AG08396 (cell line): ENCODE results near the gene DGCR6L.
"Not testable (repeated sequence)": the region's sequence is repeated elsewhere in the genome, so short reads cannot be mapped to it uniquely, and the experiment has no call there.

Experiments used
- DNase-seq: peaks from one replicate; pipeline ENCODE4 v3.0.0; 2012; ENCODE audit warnings: low spot score, mixed read lengths

DGCR6L gene

GRCh38 chr22:20308806-20309650, 10.8 kb downstream of the DGCR6L start:
- not testable (repeated sequence) for DNase-seq

- DNase-seq = not testable (repeated sequence)
These were observed 12.1 kb downstream of the DGCR6L start for GRCh38 chr22:20307448-20308447.

GRCh38 chr22:20306646-20307447, 13.0 kb downstream of the DGCR6L start:
- DNase-seq = not testable (repeated sequence)

GRCh38 chr22:20305894-20306645, 13.8 kb downstream of the DGCR6L start:
- DNase-seq = no peak

GRCh38 chr22:20305230-20305893, 14.5 kb downstream of the DGCR6L start:
- not testable (repeated sequence) for DNase-seq

GRCh38 chr22:20304646-20305045, 15.2 kb downstream of the DGCR6L start:
- no peak for DNase-seq

- not testable (repeated sequence) for DNase-seq
These were observed 16.7 kb downstream of the DGCR6L start for GRCh38 chr22:20303229-20303534.

GRCh38 chr22:20302438-20303228, 17.2 kb downstream of the DGCR6L start:
- DNase-seq = no peak

- no peak for DNase-seq
These were observed 20.1 kb downstream of the DGCR6L start for GRCh38 chr22:20299746-20300136.

- peak; percentile 85 for DNase-seq
These were observed 20.8 kb downstream of the DGCR6L start for GRCh38 chr22:20298803-20299745.

- no peak for DNase-seq
These were observed 21.6 kb downstream of the DGCR6L start for GRCh38 chr22:20298110-20298802.

GRCh38 chr22:20297414-20298109, 22.3 kb downstream of the DGCR6L start:
- DNase-seq = no peak

- no peak for DNase-seq
These were observed 23.3 kb downstream of the DGCR6L start for GRCh38 chr22:20296598-20296997.

GRCh38 chr22:20295262-20296064, 24.4 kb downstream of the DGCR6L start:
- no peak for DNase-seq

- DNase-seq = no peak
These were observed 27.1 kb downstream of the DGCR6L start for GRCh38 chr22:20292673-20293232.

GRCh38 chr22:20292108-20292507, 27.8 kb downstream of the DGCR6L start:
- no peak for DNase-seq
